Activated CD8-positive, alpha-beta memory T cell treated with anti-CD3 and anti-CD28 coated beads for 1 hour (primary cell): ENCODE results near the gene TIMP1.

ENCODE experiments used
- DNase-seq, 2 donors: peaks; one replicate each; pipeline ENCODE4 v3.0.0-alpha.2; 2020; ENCODE audit warnings: low read depth in 1 of 2; ENCODE audit errors: extremely low read depth in 1 of 2

The TIMP1 gene

DNA sequence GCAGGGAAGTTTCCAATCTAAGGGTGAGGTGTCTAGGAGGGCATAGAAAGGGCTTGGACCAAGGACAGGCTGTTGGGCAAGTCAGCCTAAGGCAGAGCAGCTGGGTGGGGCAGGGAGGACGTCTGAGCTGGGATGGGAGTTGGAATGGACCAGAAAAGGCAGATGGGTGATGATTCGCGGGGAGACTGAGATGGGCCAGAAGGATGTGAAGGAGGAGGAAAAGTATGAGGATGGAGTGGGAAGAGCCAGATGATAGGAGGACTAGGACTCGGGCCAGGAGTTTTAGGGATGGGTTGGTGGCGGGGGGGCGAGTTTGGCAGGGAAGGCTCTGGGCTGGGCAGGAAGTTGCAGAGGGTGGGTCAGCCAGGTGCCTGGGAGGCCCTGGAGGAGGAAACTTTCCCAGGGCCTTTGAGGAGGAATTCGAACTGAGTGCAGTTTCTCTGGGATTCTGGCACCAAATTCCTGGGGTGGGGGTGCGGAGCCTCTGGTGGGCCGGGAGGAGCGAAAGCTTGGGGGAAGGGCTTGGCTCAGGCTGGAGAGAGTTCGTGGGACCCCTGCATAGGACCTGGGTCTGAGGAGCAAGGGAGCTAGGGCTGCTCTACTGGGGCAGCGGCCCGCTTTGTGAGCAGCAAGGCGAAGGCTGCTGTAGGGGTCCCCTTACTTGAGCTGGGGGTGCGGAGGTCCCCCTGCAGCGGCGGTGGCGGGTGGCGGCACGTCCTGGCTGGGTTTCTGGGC lies 8.7 kb upstream of the TIMP1 start:
- no peak for DNase-seq

GRCh38 chrX:47574076-47574546 lies 8.1 kb upstream of the TIMP1 start:
- no peak for DNase-seq

DNA sequence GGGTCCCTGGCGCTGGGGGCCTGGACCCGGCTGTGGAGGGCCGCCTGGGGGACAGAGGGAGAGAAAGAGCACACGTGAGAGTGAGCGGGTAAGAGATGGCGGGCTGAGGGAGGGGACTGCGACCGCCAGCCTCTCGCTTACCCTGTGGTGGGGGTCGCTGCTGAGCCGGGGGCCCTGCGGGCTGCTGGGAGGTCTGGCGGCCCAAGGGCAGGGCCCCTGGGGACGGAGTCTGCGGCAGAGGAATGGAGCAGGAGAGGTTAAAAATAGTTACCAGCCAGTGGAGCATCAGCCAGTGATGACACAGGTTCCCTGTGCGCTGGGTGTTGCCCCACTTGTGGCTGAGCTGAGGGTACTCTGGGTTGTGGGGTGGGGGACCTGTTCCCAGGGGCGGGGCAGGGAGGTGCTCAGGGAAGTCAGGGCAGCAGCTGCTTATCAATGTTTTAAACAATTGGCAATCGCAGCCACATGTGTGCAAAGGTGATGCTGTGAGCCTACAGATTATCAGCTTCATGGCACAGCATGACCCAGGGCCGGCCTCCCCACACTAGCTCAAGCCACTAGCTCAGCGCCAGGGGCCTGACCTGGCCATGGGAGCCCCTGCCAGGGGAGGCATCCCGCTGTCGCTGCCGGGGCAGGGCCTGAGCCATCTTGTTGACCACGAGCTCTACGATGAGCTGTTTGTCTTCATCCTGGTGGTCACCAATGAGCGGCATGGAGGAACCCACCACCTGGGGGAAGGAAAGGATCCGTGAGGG lies 7.5 kb upstream of the TIMP1 start:
- no peak for DNase-seq

- DNase-seq, result no peak
Observed at GRCh38 chrX:47576021-47576898, 6.0 kb upstream of the TIMP1 start.

DNA sequence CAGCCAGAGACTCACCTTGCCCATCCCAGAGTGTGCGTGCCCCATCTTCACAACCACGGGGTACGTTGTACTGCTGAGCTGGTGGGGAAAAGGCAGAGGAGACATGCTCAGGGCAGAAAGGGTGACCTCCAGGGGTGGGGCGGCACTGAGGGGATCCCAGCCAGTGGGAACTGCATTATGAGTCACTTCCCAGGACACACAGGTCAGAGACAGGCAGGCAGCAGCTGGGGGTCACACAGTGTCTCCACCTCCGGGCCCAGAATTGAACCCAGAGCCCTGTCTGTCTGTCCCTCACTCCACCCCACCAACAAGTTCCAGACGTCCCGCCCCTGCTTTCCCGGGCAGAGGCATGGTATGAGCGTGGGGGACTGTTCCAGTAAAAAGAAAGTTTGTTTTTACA lies 4.8 kb upstream of the TIMP1 start:
- DNase-seq, result no peak

DNA sequence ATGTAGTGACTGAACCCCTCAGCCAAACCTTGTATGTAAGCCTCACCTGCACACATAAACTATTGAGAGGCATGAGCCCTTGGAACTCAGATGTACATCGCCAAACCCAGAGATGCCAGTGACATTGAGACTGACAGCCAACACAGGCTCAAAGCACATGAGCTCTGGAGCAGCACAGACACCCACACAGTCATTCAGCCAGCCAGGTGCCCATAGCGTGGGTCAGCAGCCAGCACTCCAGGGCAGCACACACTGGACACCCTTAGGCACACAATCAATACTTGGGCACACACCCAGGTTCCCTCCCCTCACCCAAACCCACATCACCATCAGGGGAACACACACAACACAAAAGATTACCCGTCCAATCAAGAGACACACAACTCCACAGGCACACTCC lies 4.3 kb upstream of the TIMP1 start:
- DNase-seq, result no peak

GRCh38 chrX:47578692-47579091 lies 3.5 kb upstream of the TIMP1 start:
- no peak for DNase-seq

DNA sequence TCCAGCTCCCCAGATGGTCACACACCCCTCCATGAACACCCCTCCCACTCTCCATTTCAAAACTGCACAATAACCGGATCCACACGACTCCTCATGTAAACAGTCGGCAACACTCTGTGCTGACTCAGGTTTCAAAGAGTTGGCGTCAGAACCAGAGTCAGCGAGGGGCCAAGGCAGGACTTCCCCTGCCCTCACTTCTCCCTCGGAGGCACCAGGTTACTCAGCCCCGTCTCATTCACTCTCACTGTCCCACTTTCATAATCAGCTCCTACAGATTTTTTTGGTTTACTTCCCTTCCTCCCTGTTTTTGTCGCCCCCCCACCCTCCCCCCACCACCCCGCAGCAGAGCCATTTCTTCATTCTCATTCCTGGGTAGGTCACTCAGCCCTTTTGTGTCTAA lies 2.7 kb upstream of the TIMP1 start:
- no peak for DNase-seq

DNA sequence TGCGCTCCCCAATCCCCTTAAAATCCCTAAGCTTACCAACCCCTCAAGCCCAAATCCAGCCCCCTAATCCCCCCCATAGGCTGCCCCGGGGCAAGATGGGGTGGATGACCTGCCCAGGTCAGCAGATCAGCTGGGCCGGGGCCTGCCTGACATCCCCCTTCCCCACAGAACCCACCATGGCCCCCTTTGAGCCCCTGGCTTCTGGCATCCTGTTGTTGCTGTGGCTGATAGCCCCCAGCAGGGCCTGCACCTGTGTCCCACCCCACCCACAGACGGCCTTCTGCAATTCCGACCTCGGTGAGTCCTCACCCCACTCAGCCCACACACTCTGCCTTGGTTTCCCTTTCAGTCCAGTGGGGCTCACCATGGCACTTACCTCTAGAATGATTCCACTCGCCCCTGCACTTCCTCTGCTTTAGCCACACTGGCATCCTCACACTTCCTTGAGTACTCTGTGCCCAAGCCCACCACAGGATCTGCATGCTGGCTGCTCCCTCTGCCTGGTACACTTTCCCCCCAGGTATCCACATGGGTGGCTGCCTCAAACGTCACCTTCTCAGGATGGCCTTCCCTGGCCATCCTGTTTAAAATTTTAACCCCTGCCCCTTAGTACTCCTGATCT lies 1.1 kb downstream of the TIMP1 start:
- no peak for DNase-seq

- no peak for DNase-seq
Observed at GRCh38 chrX:47584714-47585113, 2.5 kb downstream of the TIMP1 start.

DNA sequence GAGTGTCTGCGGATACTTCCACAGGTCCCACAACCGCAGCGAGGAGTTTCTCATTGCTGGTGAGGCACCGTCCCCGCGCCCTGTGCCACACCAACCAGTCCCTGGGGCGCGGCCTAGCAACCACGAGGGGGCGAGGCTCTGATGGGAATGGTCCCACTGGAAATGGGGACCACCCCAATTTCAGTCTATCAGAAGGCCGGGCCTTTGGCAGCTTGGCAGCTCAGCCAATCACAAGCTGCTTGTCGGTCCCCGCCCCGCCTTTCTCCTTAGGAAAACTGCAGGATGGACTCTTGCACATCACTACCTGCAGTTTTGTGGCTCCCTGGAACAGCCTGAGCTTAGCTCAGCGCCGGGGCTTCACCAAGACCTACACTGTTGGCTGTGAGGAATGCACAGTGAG lies 3.0 kb downstream of the TIMP1 start:
- no peak for DNase-seq

DNA sequence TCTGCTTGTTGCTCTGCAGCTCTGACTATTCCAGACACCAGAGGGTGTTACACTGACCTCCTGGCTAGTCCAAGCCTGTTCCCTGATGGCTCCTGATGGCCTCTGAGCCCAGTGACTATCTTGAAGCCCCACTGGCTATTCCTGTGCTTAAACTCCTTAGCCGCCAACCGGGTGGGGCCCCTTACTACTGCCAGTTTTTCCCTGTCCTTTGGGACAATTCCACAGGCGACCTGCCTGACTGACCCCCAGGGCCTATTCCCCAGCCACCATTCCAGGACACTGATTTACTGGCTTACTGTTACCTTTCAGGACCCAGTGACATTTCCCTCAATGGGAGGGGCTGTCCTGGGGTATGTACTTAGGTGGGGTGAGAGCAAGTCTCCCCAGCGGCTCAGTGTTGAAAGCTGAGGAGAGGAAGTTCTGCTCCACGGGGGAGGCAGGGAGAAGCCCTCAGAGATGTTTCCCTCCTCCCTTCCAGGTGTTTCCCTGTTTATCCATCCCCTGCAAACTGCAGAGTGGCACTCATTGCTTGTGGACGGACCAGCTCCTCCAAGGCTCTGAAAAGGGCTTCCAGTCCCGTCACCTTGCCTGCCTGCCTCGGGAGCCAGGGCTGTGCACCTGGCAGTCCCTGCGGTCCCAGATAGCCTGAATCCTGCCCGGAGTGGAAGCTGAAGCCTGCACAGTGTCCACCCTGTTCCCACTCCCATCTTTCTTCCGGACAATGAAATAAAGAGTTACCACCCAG lies 4.0 kb downstream of the TIMP1 start:
- DNase-seq, result no peak

- DNase-seq, result no peak
Observed at GRCh38 chrX:47587091-47587891, 5.1 kb downstream of the TIMP1 start.

GRCh38 chrX:47587906-47588735 lies 5.9 kb downstream of the TIMP1 start:
- DNase-seq, result no peak

DNA sequence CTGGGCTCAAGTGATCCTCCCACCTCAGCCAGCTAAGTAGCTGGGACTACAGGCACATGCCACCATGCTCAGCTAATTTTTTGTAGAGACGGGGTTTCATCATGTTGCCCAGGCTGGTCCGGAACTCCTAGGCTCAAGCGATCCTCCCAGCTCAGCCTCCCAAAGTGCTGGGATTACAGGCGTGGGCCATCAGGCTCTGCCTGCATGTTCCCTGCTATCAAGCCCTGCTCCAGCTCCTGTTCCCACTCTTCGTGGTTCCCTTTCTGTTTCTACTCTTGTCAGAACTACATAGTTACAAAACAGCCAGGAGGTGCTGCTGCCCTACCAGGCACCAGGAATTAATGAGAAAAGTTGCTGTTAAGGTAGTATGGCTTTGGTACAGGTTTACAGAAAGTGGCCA lies 8.7 kb downstream of the TIMP1 start:
- no peak for DNase-seq

DNA sequence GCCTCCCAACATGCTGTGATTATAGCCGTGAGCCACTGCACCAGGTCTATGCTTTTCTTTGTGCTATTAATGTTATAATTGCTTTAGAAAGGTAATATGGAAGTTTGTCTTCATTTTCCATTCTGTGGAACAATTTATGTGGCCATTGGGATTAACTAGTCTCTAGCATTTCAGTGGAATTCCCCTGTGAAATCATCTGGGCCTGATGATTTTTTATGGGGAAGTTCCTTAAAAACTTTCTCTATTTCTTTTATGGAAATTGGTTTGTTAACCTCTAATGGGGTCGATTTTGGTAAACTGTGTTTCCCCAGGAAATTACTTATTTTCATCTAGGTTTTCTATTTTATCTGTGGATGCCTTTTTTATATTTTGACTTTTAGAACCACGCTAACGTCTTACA lies 11.3 kb downstream of the TIMP1 start:
- DNase-seq, result no peak

DNA sequence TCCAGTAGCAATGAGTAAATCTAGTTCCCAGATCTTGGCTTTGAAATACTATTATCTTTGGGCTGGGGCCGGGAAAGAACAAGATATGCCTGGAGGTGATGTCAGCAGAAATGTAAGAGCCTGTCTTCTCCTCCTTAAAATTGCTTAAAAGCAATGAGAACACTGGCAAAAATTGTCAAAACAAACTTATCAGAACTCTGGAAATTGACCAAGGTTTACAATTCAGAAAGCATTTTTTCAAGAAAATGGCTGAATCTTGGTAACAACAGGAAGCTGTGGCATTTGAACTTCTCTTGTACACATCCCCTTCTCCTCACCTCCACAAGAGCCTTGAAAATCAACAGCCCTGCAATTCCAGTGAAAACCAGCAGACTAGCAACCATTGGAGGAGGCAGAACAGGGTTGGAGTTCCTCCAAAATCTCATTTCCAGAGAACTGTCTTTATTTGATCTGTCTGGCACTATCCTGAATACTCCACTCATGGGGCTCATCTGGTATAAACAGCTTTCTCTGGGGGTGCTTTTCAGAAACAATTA lies 13.5 kb downstream of the TIMP1 start:
- no peak for DNase-seq

- DNase-seq, result no peak
Observed at GRCh38 chrX:47596256-47596655, 14.0 kb downstream of the TIMP1 start.
